ENCODE results near the gene EPS8. TPM values are rescaled to one million over a fixed set of nuclear protein-coding genes. Genes with fewer than 3 reads are reported as not detected.
"Not testable (repeated sequence)": the region's sequence is repeated elsewhere in the genome, so short reads cannot be mapped to it uniquely, and the experiment has no call there.

The EPS8 gene
- polyA plus RNA-seq, 1 of the 3 experiments (the other 2 are of a cell fraction) = 19.8 TPM

- no peak for TF ChIP-seq MEF2A (IDR thresholded peaks at IDR 0.05; ENCODE audit: borderline replicate concordance, low read depth)
- TF ChIP-seq EZH2phosphoT487 (IDR thresholded peaks at IDR 0.05; ENCODE audit: borderline replicate concordance, low read depth) = no peak
- TF ChIP-seq TCF12 (IDR thresholded peaks at IDR 0.05) = no peak
Measured at GRCh38 chr12:15625075-15625474, 164.1 kb downstream of the EPS8 start (continued).

GRCh38 chr12:15620741-15621539, 168.2 kb downstream of the EPS8 start:
- no peak overlapping the region for H3K4me3 ChIP-seq (ENCODE audit: low read depth in 2 of 2, low read length in 1 of 2)
- no peaks in the 10 kb centered on the region for H3K9me2 ChIP-seq
- TF ChIP-seq FOXJ3 (CRISPR knock-in tag; IDR thresholded peaks at IDR 0.05) (no peak), ELF1 (IDR thresholded peaks at IDR 0.05) (no peak), POLR2AphosphoS5 (IDR thresholded peaks at IDR 0.05; ENCODE audit: low read depth, low read length) (no peak), RCOR1 (IDR thresholded peaks at IDR 0.05; ENCODE audit: low read length) (no peak), JUND (IDR thresholded peaks at IDR 0.05) (no peak), CHD2 (IDR thresholded peaks at IDR 0.05; ENCODE audit: low read length, partially characterized antibody) (no peak), CTCF (IDR thresholded peaks at IDR 0.05) (no peak), MAX (IDR thresholded peaks at IDR 0.05; ENCODE audit: low read depth) (no peak), RAD21 (IDR thresholded peaks at IDR 0.05; ENCODE audit: low read length) (no peak), ZBTB33 (IDR thresholded peaks at IDR 0.05; ENCODE audit: borderline replicate concordance, low read depth) (no peak), MXI1 (IDR thresholded peaks at IDR 0.05; ENCODE audit: low read depth, low read length) (no peak), GABPA (IDR thresholded peaks at IDR 0.05; ENCODE audit: low read depth) (no peak), IRF3 (IDR thresholded peaks at IDR 0.05; ENCODE audit: low read depth, low read length) (no peak), TCF12 (IDR thresholded peaks at IDR 0.05) (no peak), EP300 (IDR thresholded peaks at IDR 0.05; ENCODE audit: borderline replicate concordance in 1 of 2, low read depth in 1 of 2, low read length in 1 of 2) (no peak)
- peaks cover 0 to 68% of the 10 kb centered on the region in 2 experiments for H3K36me3 ChIP-seq (replicated peaks in 1 of 2; ENCODE audit: control insufficient read depth in 1 of 2, insufficient read depth in 2 of 2, low read length in 1 of 2)
- H3K27ac ChIP-seq (ENCODE audit: low read depth in 2 of 2, low read length in 1 of 2) = no peak overlapping the region
- no peaks in the 10 kb centered on the region for H3K79me2 ChIP-seq (ENCODE audit: insufficient read depth)
- no peak overlapping the region for H3K4me2 ChIP-seq
- no peak overlapping the region for H3K9ac ChIP-seq
- H3K9me3 ChIP-seq = no peaks in the 10 kb centered on the region
- H3K27me3 ChIP-seq (ENCODE audit: insufficient read depth) = no peaks in the 10 kb centered on the region
- POLR2A ChIA-PET = no interaction called here
- WGBS (ENCODE audit: low lambda C conversion rate) = 85% methylated on average over 4 of the region's 4 CpGs
- CTCF ChIA-PET = no interaction called here
- H2AFZ ChIP-seq (ENCODE audit: low read depth) = no peak overlapping the region
- H3K4me1 ChIP-seq (ENCODE audit: control insufficient read depth in 1 of 2, insufficient read depth in 2 of 2, low read depth in 1 of 2, low read length in 1 of 2) = peaks cover 0 to 7% of the 10 kb centered on the region in 2 experiments; a peak in 1 of 4 replicates
- no peaks in the 10 kb centered on the region for H4K20me1 ChIP-seq (ENCODE audit: insufficient read depth)
- no peak for DNase-seq
- H3F3A ChIP-seq (replicated peaks; ENCODE audit: insufficient read depth) = no peaks in the 10 kb centered on the region

GRCh38 chr12:15616495-15616894, 172.7 kb downstream of the EPS8 start:
- H3K9me2 ChIP-seq; H3K79me2 ChIP-seq (ENCODE audit: insufficient read depth); H3K27me3 ChIP-seq (ENCODE audit: insufficient read depth); H3F3A ChIP-seq (replicated peaks; ENCODE audit: insufficient read depth); H4K20me1 ChIP-seq (ENCODE audit: insufficient read depth); H3K27ac ChIP-seq (ENCODE audit: low read depth in 2 of 2, low read length in 1 of 2); DNase-seq; H3K9me3 ChIP-seq; H3K9ac ChIP-seq; H2AFZ ChIP-seq (ENCODE audit: low read depth); POLR2A ChIA-PET; H3K4me3 ChIP-seq (ENCODE audit: low read depth in 2 of 2, low read length in 1 of 2); H3K4me1 ChIP-seq (ENCODE audit: control insufficient read depth in 1 of 2, insufficient read depth in 2 of 2, low read depth in 1 of 2, low read length in 1 of 2); H3K4me2 ChIP-seq: not testable (repeated sequence)
- 92% methylated on average over 8 of the region's 8 CpGs for WGBS (ENCODE audit: low lambda C conversion rate)
- CTCF ChIA-PET = interaction anchor here (0.7 kb wide), 1 partner anchor 1100 kb away, joined by 3 read pairs; no protein-coding TSS in a partner anchor
- H3K36me3 ChIP-seq (replicated peaks in 1 of 2; ENCODE audit: control insufficient read depth in 1 of 2, insufficient read depth in 2 of 2, low read length in 1 of 2) = peaks cover 0 to 44% of the 10 kb centered on the region in 2 experiments

Measured in SK-N-SH (cell line).